Right lobe of liver (tissue), 6 donors: ENCODE results near the gene HESX1. TPM values are rescaled to one million over a fixed set of nuclear protein-coding genes. Genes with fewer than 3 reads are reported as not detected.

Experiments
- ATAC-seq, 4 donors: fragments of 200-7000 bp; cut with Tn5 transposase; one replicate each; pipeline ENCODE4 v1.9.1; 2020; ENCODE audit warnings: mild to moderate bottlenecking in 4 of 4, moderate library complexity in 4 of 4
- DNase-seq, 3 donors: peaks; one replicate each; pipeline ENCODE4 v3.0.0-alpha.2; 2020
- H3K27ac ChIP-seq, 3 donors: fragments of 200-600 bp; one replicate each; pipeline ENCODE4 v1.8.0; 2022
- H3K27me3 ChIP-seq, 2 donors: fragments of 200-600 bp; one replicate each; pipeline ENCODE4 v1.8.0; 2022
- H3K36me3 ChIP-seq, 4 donors: fragments of 200-600 bp; sonication (generic) in 1 of 4; one replicate each; pipeline versions ENCODE4 v1.5.1 to v1.8.0; 2017 to 2022; ENCODE audit warnings: control low read depth in 1 of 4
- H3K4me1 ChIP-seq, 4 donors: fragments of 200-600 bp; sonication (generic) in 1 of 4; one replicate each; pipeline versions ENCODE4 v1.5.1 to v1.8.0; 2017 to 2022; ENCODE audit warnings: control low read depth in 1 of 4
- H3K4me3 ChIP-seq, 3 donors: fragments of 200-600 bp; one replicate each; pipeline ENCODE4 v1.8.0; 2022
- H3K9me3 ChIP-seq, 4 donors: fragments of 200-600 bp; sonication (generic) in 1 of 4; one replicate each; pipeline versions ENCODE4 v1.5.1 to v1.8.0; 2017 to 2022; ENCODE audit warnings: control low read depth in 1 of 4
- CTCF ChIP-seq, 4 donors: fragments of 200-600 bp in 3 of 4; fragments of 450-650 bp in 1 of 4; IDR thresholded peaks; one replicate each; pipeline versions ENCODE4 v1.5.1 to v1.8.0; 2016 to 2022; ENCODE audit warnings: antibody characterized with exemption in 4 of 4, mild to moderate bottlenecking in 2 of 4
- POLR2A ChIP-seq: fragments of 450-650 bp; IDR thresholded peaks from one replicate; pipeline ENCODE4 v1.6.1; 2017; ENCODE audit warnings: antibody characterized with exemption, mild to moderate bottlenecking
- WGBS: methylation state at CpG from one replicate; pipeline ENCODE4 v1.1.6; 2018; ENCODE audit warnings: low coverage, low lambda C conversion rate; ENCODE audit not compliant: insufficient coverage; ENCODE audit errors: missing lambda C conversion rate; 5-methylcytosine and 5-hydroxymethylcytosine counted together
- intact Hi-C, 2 donors: fragments of 100-400 bp; cut with DNase I; formaldehyde crosslinking; loops; one replicate each; pipeline versions ENCODE4 v1.11.2 to v1.14.1; 2022
- total RNA-seq, 6 experiments: library from RNA; depleted of rRNA in 2 of 6; stranded (reverse); fragments of >200 nt in 2 of 6; fragmentation: NEBNext Ultra II Directional in 3 of 6; extraction: Animal tissue kit (Norgen Biotek cat#: 25700) in 3 of 6; gene quantifications; one replicate each; pipeline versions ENCODE4 v1.1.0 to v1.2.4, GENCODE V29; 2016 to 2023
- donor health status: DM: no; HTN: yes; CAD: no.
- donor health status: DM: no; HTN: no; CAD: no.
- donor health status: DM: no; HTN: no; CAD: no.
- donor health status: DM: no; HTN: yes; CAD: no.
- donor health status: DM: no; HTN: yes; CAD: no.

The HESX1 gene
- total RNA-seq, 6 experiments from 2014 or later: 0.22 to 0.95 (median 0.66) TPM; not detected in 2

GRCh38 chr3:57150113-57150581 lies 49.6 kb downstream of the HESX1 start:
- Histone ChIP-seq H3K27ac (no peak overlapping the region), H3K27me3 (no peaks in the 10 kb centered on the region), H3K4me1 (no peaks in the 10 kb centered on the region), H3K4me3 (no peak overlapping the region), H3K36me3 (no peaks in the 10 kb centered on the region), H3K9me3 (no peaks in the 10 kb centered on the region)
- TF ChIP-seq POLR2A (no peak), CTCF (IDR thresholded peaks at IDR 0.05) (no peak)
- WGBS: 79% methylated on average over 7 of the region's 7 CpGs
- DNase-seq: no peak
- intact Hi-C loops: no loop called here
- ATAC-seq: no peak

Other genes with a start within 250 kb of the HESX1 start
- gene SPATA12, start 139.3 kb downstream of the HESX1 start, total RNA-seq: under 1 TPM in 1 of 6 experiments, not detected in 5; 0.09 TPM
- gene IL17RD, start 34.6 kb downstream of the HESX1 start, total RNA-seq: under 1 TPM; under 0.01 to 0.40 (median 0.29) TPM
- gene APPL1, start 27.8 kb upstream of the HESX1 start, total RNA-seq: 10 to 100 TPM; 12.6 to 21.6 (median 16.6) TPM
- gene ASB14, start 92.7 kb upstream of the HESX1 start, total RNA-seq: not detected